ENCODE measurements around the gene GPR150.

Gene GPR150

GRCh38 chr5:95660060-95660459, 40.2 kb downstream of the GPR150 start:
- no peak for ATAC-seq
- Mint-ChIP-seq H3K4me1 (no peaks in the 10 kb centered on the region), H3K4me3 (no peak overlapping the region), H3K27ac (no peak overlapping the region), H3K27me3 (no peaks in the 10 kb centered on the region), H3K9me3 (no peaks in the 10 kb centered on the region)
- no peak for DNase-seq

GRCh38 chr5:95662946-95663345, 43.1 kb downstream of the GPR150 start:
- no peaks in the 10 kb centered on the region for H3K27me3 Mint-ChIP-seq
- DNase-seq, result no peak
- no peak for ATAC-seq
- no peak overlapping the region for H3K27ac Mint-ChIP-seq
- H3K4me3 Mint-ChIP-seq, result no peak overlapping the region
- no peaks in the 10 kb centered on the region for H3K9me3 Mint-ChIP-seq
- no peaks in the 10 kb centered on the region for H3K4me1 Mint-ChIP-seq

DNA sequence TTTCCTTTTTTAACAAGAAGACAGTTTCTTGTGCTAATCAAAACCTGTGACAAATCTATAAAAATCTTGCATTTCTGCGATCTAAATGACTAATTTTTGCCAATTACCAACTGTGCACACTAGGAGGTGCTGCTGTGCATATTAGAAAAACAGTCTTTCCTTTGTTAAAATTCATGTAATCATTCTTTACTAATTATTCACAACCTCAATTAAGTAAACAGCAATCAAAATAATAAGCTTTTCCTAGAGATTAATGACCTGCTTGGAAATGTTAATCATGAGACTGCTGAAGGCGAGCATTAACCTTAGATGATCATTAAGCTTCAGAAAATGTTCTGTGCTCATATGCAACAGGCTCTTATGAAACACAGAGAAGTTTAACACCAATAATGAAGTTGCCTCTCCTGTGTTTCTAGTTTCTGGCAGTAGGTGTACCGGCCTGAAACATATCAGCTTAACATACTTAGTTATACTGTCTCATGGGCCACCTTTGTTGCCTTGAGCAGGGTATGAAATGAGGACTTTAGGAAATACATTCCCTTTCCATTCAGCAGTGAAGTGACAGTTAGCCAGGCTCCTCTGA, 44.4 kb downstream of the GPR150 start:
- H3K4me1 Mint-ChIP-seq, result no peaks in the 10 kb centered on the region
- H3K27ac Mint-ChIP-seq, result no peak overlapping the region
- DNase-seq (no peak), ATAC-seq (no peak)
- H3K27me3 Mint-ChIP-seq, result no peaks in the 10 kb centered on the region
- H3K4me3 Mint-ChIP-seq, result no peak overlapping the region
- no peaks in the 10 kb centered on the region for H3K9me3 Mint-ChIP-seq

- no peaks in the 10 kb centered on the region for H3K4me1 Mint-ChIP-seq
- H3K9me3 Mint-ChIP-seq, result no peaks in the 10 kb centered on the region
- no peak for DNase-seq
- no peak for ATAC-seq
- no peak overlapping the region for H3K4me3 Mint-ChIP-seq
- H3K27ac Mint-ChIP-seq, result no peak overlapping the region
- peaks cover 10% of the 10 kb centered on the region for H3K27me3 Mint-ChIP-seq
These were observed 47.3 kb downstream of the GPR150 start for GRCh38 chr5:95667061-95667618.

- H3K27me3 Mint-ChIP-seq, result peaks cover 11% of the 10 kb centered on the region
- ATAC-seq (no peak), DNase-seq (no peak)
- H3K4me3 Mint-ChIP-seq, result no peak overlapping the region
- peak overlapping the region in 1 of 2 donors; percentile 5 for H3K27ac Mint-ChIP-seq
- H3K4me1 Mint-ChIP-seq, result no peaks in the 10 kb centered on the region
- H3K9me3 Mint-ChIP-seq, result no peaks in the 10 kb centered on the region
These were observed 47.8 kb downstream of the GPR150 start for GRCh38 chr5:95667678-95668077.

- peaks cover 17% of the 10 kb centered on the region for H3K27me3 Mint-ChIP-seq
- ATAC-seq (no peak), DNase-seq (no peak)
- H3K4me1 Mint-ChIP-seq, result no peaks in the 10 kb centered on the region
- H3K4me3 Mint-ChIP-seq, result no peak overlapping the region
- no peaks in the 10 kb centered on the region for H3K9me3 Mint-ChIP-seq
- no peak overlapping the region for H3K27ac Mint-ChIP-seq
These were observed 48.3 kb downstream of the GPR150 start for GRCh38 chr5:95668216-95668615.

- Mint-ChIP-seq H3K27ac (no peak overlapping the region), H3K9me3 (no peaks in the 10 kb centered on the region), H3K4me1 (no peaks in the 10 kb centered on the region), H3K27me3 (peaks cover 19% of the 10 kb centered on the region), H3K4me3 (no peak overlapping the region)
- DNase-seq, result no peak
- no peak for ATAC-seq
These were observed 48.8 kb downstream of the GPR150 start for GRCh38 chr5:95668728-95669127.

DNA sequence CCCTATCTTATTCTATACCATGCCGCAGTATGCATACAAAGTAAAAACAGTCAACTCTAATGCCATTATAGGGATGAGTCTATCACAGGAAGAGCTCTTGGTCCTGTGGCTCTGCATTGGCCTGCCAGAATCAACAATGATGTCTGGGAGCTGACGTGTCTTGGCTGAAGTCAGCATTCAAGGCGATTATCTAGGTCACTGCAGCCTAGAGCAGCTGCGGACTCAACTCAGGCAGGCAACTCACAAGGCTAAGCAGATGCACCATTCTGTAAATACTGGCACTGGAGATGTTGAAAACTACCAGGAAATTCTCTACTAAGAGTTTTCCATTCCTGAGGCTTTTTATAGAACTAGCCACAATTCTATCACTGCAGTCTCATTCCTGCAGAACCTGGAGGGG, 49.7 kb downstream of the GPR150 start:
- H3K4me1 Mint-ChIP-seq, result no peaks in the 10 kb centered on the region
- peak overlapping the region in 1 of 2 donors; percentile 27 for H3K27ac Mint-ChIP-seq
- no peak overlapping the region for H3K4me3 Mint-ChIP-seq
- no peak for DNase-seq
- H3K27me3 Mint-ChIP-seq, result peaks cover 19% of the 10 kb centered on the region
- no peak for ATAC-seq
- H3K9me3 Mint-ChIP-seq, result no peaks in the 10 kb centered on the region

- no peak for ATAC-seq
- H3K4me3 Mint-ChIP-seq, result no peak overlapping the region
- no peaks in the 10 kb centered on the region for H3K4me1 Mint-ChIP-seq
- no peak overlapping the region for H3K27ac Mint-ChIP-seq
- peaks cover 19% of the 10 kb centered on the region for H3K27me3 Mint-ChIP-seq
- no peak for DNase-seq
- H3K9me3 Mint-ChIP-seq, result no peaks in the 10 kb centered on the region
These were observed 50.1 kb downstream of the GPR150 start for GRCh38 chr5:95669985-95670384.

- no peak overlapping the region for H3K27ac Mint-ChIP-seq
- ATAC-seq (no peak), DNase-seq (no peak)
- H3K4me3 Mint-ChIP-seq, result no peak overlapping the region
- peaks cover 19% of the 10 kb centered on the region for H3K27me3 Mint-ChIP-seq
- H3K9me3 Mint-ChIP-seq, result no peaks in the 10 kb centered on the region
- H3K4me1 Mint-ChIP-seq, result no peaks in the 10 kb centered on the region
These were observed 50.7 kb downstream of the GPR150 start for GRCh38 chr5:95670568-95670967.
